HepG2 (cell line): ENCODE measurements around the gene LRRC3C. TPM values are rescaled to one million over a fixed set of nuclear protein-coding genes. Genes with fewer than 3 reads are reported as not detected.

Experiments
- ETS1 ChIP-seq: sonication (generic); formaldehyde crosslinking; IDR thresholded peaks from 2 replicates; pipeline ENCODE4 v1.4.0; 2020; ENCODE audit warnings: missing genetic modification reagents
- LCORL ChIP-seq, 2 experiments: fragments of 450-650 bp in 1 of 2; sonication (generic) in 1 of 2; formaldehyde crosslinking in 1 of 2; IDR thresholded peaks; 2 replicates each; pipeline versions ENCODE4 v1.5.0 to v1.6.1; 2017 to 2020; ENCODE audit warnings: antibody characterized with exemption in 1 of 2, missing genetic modification reagents in 1 of 2
- MXD1 ChIP-seq: sonication (generic); formaldehyde crosslinking; IDR thresholded peaks from 2 replicates; pipeline ENCODE4 v1.4.0; 2020; ENCODE audit warnings: mild to moderate bottlenecking, missing genetic modification reagents
- NFE2L2 ChIP-seq: fragments of 150-350 bp; IDR thresholded peaks from 2 replicates; pipeline ENCODE4 v1.6.1; 2014; ENCODE audit warnings: low read length
- REST ChIP-seq, 2 experiments: IDR thresholded peaks; 2 replicates each; pipeline ENCODE4 v1.6.1; 2011 to 2012; ENCODE audit warnings: low read length in 2 of 2, borderline replicate concordance in 1 of 2, low read depth in 1 of 2, mild to moderate bottlenecking in 1 of 2, moderate library complexity in 1 of 2
- SYNCRIP ChIP-seq: fragments of 200-400 bp; formaldehyde crosslinking; IDR thresholded peaks from 2 replicates; pipeline ENCODE4 v1.6.1; 2018; ENCODE audit warnings: mild to moderate bottlenecking, low read depth, low read length; ENCODE audit not compliant: insufficient read depth
- TFDP1 ChIP-seq: IDR thresholded peaks from 2 replicates; pipeline ENCODE4 v1.6.1; 2016; ENCODE audit warnings: missing compliant biosample characterization, missing genetic modification reagents, borderline replicate concordance
- TOPORS ChIP-seq: sonication (generic); formaldehyde crosslinking; IDR thresholded peaks from 2 replicates; pipeline ENCODE4 v1.8.0; 2023; ENCODE audit warnings: mild to moderate bottlenecking, missing genetic modification reagents
- U2AF1 ChIP-seq: fragments of 200-400 bp; formaldehyde crosslinking; optimal IDR thresholded peaks from 2 replicates; pipeline ENCODE3; 2017; ENCODE audit warnings: mild to moderate bottlenecking, low read depth, low read length
- USF2 ChIP-seq, 2 experiments: sonication (generic) in 1 of 2; formaldehyde crosslinking in 1 of 2; IDR thresholded peaks; 2 replicates each; pipeline versions ENCODE4 v1.5.1 to v1.6.1; 2011 to 2020; ENCODE audit warnings: borderline replicate concordance in 1 of 2, low read depth in 1 of 2, low read length in 1 of 2, mild to moderate bottlenecking in 1 of 2, missing genetic modification reagents in 1 of 2, moderate library complexity in 1 of 2
- YEATS2 ChIP-seq: sonication (generic); formaldehyde crosslinking; IDR thresholded peaks from 2 replicates; pipeline ENCODE4 v1.4.0; 2020; ENCODE audit warnings: missing genetic modification reagents, borderline replicate concordance
- ZBTB1 ChIP-seq: sonication (generic); formaldehyde crosslinking; IDR thresholded peaks from 2 replicates; pipeline ENCODE4 v1.4.0; 2020; ENCODE audit warnings: missing genetic modification reagents, borderline replicate concordance
- ZNF263 ChIP-seq: sonication (generic); formaldehyde crosslinking; IDR thresholded peaks from 2 replicates; pipeline ENCODE4 v1.4.0; 2020; ENCODE audit warnings: missing genetic modification reagents
- ZNF468 ChIP-seq: sonication (generic); formaldehyde crosslinking; IDR thresholded peaks from 2 replicates; pipeline ENCODE4 v1.8.0; 2022; ENCODE audit warnings: mild to moderate bottlenecking, moderate library complexity, missing genetic modification reagents
- ZNF512 ChIP-seq: sonication (generic); formaldehyde crosslinking; IDR thresholded peaks from 2 replicates; pipeline ENCODE4 v1.4.0; 2020; ENCODE audit warnings: mild to moderate bottlenecking, missing genetic modification reagents
- ZNF549 ChIP-seq: sonication (generic); formaldehyde crosslinking; IDR thresholded peaks from 2 replicates; pipeline ENCODE4 v1.5.0; 2020; ENCODE audit warnings: missing genetic modification reagents
- ZNF589 ChIP-seq: sonication (generic); formaldehyde crosslinking; conservative IDR thresholded peaks from 2 replicates; pipeline ENCODE4 v1.8.0; 2022; ENCODE audit warnings: mild to moderate bottlenecking, moderate library complexity, missing genetic modification reagents
- polyA plus RNA-seq, 8 experiments: library from polyadenylated mRNA; depleted of rRNA in 3 of 8; stranded (reverse) in 7 of 8; unstranded in 1 of 8; fragments of >200 nt; fragmentation: Illumina TruSeq in 4 of 8; extraction: Trizol in 4 of 8; gene quantifications; 2 replicates each; pipeline versions ENCODE4 v1.2.1 to v1.2.3, GENCODE V29; 2011 to 2016; ENCODE audit warnings: low read depth in 4 of 8, missing spikeins in 1 of 8, mixed read lengths in 1 of 8; ENCODE audit not compliant: insufficient read depth in 1 of 8
- total RNA-seq, 5 experiments: library from RNA; depleted of rRNA; stranded (reverse); fragments of >200 nt; fragmentation: Illumina TruSeq; extraction: Trizol; gene quantifications; 2 replicates each; pipeline ENCODE4 v1.2.3, GENCODE V29; 2016; ENCODE audit warnings: low read depth in 1 of 5

LRRC3C gene
- total and polyA plus RNA-seq, 2 of the 13 experiments (the other 11 are each of a cell fraction or from before 2014, with no cell fraction given), result 0.17 TPM; not detected in 1

- TF ChIP-seq REST (IDR thresholded peaks at IDR 0.05; ENCODE audit: borderline replicate concordance in 1 of 2, low read depth in 1 of 2, low read length in 2 of 2), result no peak
- no peak for TF ChIP-seq U2AF1
- TF ChIP-seq LCORL (IDR thresholded peaks at IDR 0.05), result no peak
- 0 out of 2 replicates have a peak, but pooled peaks have one; percentile 43 for TF ChIP-seq LCORL (CRISPR knock-in tag; IDR thresholded peaks at IDR 0.05)
- TF ChIP-seq MXD1 (CRISPR knock-in tag), result no peak
- no peak for TF ChIP-seq ZNF549 (CRISPR knock-in tag)
- TF ChIP-seq USF2 (IDR thresholded peaks at IDR 0.05; ENCODE audit: low read depth, low read length), result no peak
- TF ChIP-seq USF2 (CRISPR knock-in tag; IDR thresholded peaks at IDR 0.05; ENCODE audit: borderline replicate concordance), result no peak
- no peak for TF ChIP-seq ZBTB1 (CRISPR knock-in tag)
- TF ChIP-seq ZNF589, result no peak
- TF ChIP-seq YEATS2 (CRISPR knock-in tag), result no peak
- TF ChIP-seq TOPORS (CRISPR knock-in tag), result no peak
- TF ChIP-seq SYNCRIP, result no peak
- no peak for TF ChIP-seq NFE2L2
- no peak for TF ChIP-seq TFDP1 (CRISPR knock-in tag)
- no peak for TF ChIP-seq ETS1
- TF ChIP-seq ZNF263 (CRISPR knock-in tag), result 0 out of 2 replicates have a peak, but pooled peaks have one; percentile 6
- TF ChIP-seq ZNF512, result no peak
- TF ChIP-seq ZNF468 (CRISPR knock-in tag), result no peak
Observed at GRCh38 chr17:39938140-39938869, 10.8 kb downstream of the LRRC3C start (continued).
